NOMO-1 (cell line): ENCODE measurements around the gene ST6GAL1.

Experiments
- DNase-seq, 2 experiments: peaks; one replicate each; lab custom pipeline; 2025; ENCODE audit not compliant: unreplicated experiment in 2 of 2; lab: John Stamatoyannopoulos, UW

The ST6GAL1 gene

DNA sequence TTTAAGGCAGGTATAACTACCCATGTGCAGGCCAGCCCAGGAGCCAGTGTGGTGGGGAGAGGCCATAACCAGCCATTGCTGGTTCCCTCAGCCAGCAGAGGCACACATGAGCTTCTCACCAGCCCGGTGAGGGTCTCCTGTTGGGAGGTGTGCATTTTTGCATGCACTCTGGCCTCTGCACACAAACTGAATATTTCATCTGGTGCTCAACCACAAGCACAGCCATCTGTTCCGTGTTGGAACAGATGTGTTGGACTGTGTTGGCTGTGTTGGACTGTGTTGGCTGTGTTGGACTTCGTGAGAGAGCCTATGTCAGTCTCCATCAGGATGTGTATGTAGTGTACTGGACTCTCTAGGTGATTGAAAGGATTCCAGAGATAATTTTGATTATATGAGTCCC lies 141.8 kb downstream of the ST6GAL1 start:
- no peak for DNase-seq

- peak; percentile 72 to 85 for DNase-seq
These were observed 142.2 kb downstream of the ST6GAL1 start for GRCh38 chr3:187072511-187072910.

DNA sequence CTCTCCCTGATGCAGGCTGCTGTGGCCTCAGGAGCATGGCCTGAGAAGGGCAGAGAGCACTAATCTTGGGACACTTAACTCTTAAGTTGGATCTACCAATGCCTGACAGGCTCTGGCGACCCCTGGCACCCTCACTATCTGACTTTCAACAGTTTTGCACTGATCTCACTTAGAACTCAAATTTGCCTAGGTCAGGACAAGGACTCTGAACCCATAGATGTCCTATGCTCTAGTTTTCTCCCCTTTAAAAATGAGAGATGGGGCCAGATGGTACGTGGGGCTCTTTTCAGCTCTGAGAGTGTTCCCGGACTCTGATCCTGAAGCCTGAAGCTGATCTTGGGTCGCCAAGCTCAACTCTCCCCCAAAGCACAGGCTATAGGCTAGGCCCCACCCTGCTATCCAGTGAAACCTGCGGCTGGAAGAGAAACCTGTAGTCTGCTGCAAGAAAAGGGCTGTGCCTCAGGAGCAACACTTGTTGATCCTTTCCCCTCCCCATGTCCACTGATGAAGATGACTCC lies 143.3 kb downstream of the ST6GAL1 start:
- no peak for DNase-seq

DNA sequence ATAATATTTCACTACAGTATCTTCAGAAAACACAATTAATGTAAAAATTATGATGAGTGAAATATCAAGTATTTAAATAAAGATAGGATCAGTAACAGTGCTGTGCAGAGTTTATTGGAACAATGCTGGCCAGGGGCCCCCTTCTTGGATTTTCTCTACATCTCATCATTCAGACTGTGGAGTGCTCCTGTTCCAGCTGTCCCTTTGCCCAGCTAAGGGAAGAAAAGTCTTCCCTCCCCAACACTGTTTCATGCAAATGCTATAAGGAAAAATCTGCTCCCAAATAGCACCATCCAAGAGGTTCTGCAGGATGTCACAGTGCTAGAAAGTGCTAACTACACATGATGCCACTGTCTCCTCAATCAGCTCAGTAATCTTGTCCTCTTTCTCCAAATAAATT lies 144.5 kb downstream of the ST6GAL1 start:
- no peak for DNase-seq

DNA sequence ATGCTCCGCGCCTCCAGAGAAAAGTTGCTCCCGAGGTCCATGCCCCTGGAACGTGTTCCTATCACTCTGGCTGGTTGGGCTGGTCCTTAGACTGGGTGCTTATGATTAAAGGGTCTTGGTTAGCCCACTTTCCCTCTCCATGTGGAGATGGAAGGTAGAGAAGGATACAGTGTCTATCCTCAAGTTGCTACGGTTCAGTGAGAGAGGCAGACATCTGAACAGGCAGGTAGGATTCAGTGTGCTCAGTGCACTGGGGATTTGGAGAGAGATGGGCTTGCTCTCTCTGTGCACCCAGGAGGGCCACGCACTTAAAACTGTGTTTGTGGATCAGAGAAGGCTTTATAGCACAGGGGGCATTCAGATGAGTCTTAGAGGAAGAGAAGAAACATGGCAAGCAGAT lies 146.0 kb downstream of the ST6GAL1 start:
- DNase-seq, result no peak

DNA sequence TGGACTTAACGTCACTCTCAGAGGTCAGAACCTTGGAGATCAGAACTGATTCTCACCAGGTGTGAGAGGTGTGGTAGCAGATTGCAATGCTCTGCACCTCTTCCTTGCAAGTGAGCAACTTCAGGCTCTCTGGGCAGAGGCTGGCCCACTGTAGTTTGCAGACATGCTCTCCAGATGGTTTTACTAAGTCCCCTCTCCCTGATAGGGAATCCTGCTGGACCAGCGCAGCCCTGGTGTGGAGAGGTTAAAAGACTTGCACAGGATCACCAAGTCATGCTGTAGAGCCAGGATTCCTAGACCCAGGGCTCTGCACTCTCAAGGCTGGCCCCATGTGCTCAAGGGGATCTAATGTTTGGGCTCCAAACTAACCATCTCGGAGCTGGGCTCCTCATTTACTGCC lies 146.8 kb downstream of the ST6GAL1 start:
- DNase-seq, result no peak

DNA sequence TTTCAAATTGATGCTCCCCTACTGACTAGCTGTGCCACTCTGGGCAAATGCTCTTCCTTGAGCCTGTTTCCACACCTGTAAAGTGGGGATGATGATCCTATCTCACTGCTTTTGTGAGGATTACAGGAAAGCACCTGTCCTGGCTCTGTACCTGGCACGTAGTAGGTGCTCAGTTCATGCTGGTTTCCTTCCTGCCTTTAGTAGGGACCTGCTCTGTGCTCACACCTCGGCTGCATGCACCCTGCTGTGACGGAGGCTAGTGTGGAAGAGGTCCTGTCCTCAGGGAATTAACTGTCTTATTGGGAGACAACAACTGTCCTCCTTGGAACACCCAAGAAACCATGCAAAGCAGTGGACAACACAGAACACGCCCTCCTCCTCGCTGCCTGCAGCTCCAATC lies 147.2 kb downstream of the ST6GAL1 start:
- no peak for DNase-seq

DNA sequence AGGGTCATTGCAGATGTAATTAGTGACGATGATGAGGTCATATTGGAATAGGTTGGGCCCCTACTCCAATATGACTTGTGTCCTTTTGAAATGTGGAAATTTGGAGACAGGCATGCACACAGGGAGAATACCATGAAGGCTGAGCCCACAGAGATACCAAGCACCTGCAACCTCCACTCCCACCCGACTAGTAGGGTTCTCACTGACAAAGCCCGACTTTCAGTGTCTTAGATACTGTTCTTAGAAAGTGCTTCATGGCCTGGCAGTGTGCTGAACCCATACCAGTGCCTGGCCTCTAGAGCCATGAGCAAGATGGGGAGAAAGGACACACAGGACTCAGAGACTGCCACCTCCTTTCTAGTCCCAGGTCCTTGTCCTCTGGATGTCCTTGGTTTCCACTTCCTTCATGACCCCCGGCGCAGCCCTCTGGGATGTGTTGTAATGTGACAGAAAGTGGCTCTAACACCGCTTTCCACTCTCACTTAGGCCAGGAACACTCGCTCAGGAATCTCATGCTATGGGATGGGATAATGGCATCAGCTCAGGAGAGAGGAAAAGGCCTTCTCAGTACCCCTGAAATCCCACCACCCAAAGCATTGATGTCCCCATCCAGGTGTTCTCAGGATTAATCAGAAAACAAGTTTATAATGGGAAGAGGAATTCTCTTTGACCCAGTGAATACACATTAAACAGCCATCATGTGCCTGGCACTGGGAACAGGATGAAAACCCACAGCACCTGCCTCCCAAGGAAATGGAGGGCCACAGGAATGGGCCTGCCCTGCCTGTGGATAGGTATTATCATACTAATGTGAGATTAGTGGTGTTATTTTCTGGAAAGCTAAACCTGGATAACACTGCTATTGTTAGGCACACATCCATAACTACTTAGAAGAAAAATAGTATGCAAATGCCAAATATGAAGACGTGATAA lies 149.0 kb downstream of the ST6GAL1 start:
- DNase-seq, result no peak

DNA sequence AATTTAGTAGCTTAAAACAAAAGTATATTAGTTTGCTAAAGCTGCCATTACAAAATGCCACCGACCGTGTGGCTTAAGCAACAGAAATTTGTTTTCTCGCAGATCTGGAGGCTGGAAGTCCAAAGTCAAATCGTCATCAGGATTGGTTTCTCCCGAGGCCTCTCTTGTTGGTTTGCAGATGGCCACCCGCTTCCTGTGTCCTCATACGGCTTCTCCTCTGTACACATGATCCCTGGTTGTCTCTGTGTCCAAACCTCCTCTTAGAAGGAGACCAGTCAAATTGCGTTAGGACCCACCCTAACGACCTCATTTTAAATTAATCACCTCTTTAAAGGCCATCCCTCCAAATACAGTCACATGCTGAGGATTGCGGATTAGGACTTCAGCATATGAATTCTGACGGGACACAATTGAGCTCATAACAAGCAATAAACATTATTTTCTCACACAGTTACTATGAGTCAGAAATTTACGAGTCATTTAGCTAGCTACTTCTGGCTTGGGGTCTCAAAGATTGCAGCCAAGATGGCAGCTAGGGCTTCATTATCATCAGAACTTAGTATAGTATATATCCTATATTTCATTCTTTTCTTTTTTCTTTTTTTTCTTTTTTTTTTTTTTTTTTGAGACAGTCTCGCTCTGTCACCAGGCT lies 150.6 kb downstream of the ST6GAL1 start:
- DNase-seq, result no peak

GRCh38 chr3:187082758-187083375 lies 152.5 kb downstream of the ST6GAL1 start:
- DNase-seq, result peak; percentile 69 to 83

DNA sequence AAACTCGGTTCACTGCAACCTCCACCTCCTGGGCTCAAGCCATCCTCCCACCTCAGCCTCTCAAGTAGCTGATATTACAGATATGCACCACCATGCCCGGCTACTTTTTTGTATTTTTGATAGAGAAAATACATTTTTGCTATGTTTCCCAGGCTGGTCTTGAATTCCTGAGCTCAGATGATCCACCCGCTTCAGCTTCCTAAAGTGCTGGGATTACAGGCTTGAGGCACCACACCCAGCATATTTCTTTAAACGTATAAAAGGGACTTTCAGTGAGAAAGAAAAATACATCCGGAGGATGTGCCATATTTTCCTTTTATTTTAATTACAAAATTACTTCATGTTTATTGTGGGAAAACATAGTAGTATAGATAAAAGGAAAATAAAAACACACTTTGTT lies 153.8 kb downstream of the ST6GAL1 start:
- DNase-seq, result no peak

GRCh38 chr3:187084580-187084979 lies 154.3 kb downstream of the ST6GAL1 start:
- no peak for DNase-seq

DNA sequence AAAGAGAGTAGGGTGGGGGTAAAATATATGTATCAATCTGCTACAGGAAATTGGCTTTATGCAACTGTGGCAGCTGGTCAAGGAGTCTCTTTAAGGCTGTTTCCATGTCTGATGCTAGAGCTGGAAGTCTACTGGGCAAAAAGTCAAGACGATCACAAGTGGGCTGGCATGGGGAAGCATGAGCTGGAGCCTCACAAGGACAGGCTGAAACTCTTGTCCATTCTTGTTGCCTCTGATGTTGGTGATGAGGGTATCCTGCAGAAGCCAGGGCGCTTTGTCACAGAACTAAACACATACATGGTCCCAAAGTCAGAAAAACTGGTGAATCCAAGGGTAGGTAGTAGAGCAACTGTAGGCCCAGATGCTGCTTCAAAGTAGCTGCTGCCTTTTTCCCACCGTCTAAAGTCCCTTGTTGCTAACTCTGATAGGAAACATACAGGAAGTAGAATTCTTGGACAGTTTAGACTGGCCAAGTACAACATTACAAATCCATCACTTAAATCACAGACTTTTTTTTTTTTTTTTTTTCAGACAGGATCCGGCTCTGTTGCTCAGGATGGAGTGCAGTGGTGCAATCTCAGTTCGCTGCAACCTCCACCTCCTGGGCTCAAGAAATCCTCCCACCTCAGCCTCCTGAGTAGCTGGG lies 154.8 kb downstream of the ST6GAL1 start:
- DNase-seq, result no peak

GRCh38 chr3:187085933-187086332 lies 155.6 kb downstream of the ST6GAL1 start:
- DNase-seq, result no peak

DNA sequence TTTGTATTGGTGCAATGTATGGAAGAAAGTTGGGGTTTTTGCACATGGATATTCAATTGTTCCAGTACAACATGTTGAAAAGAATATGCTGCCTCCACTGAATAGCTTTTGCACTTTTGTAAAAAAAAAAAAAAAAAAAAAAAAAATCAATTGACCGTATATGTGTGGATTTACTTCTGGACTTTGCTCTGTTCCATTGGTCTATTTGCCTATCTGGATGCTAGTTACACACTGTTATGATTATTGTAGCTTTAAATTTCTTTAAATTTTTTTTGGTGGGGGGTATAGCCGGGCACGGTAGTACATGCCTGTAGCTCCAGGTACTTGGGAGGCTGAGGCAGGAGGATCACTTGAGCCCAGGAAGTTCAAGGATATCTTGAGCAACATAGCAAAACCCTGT lies 156.5 kb downstream of the ST6GAL1 start:
- DNase-seq, result no peak

GRCh38 chr3:187088701-187089100 lies 158.4 kb downstream of the ST6GAL1 start:
- no peak for DNase-seq

GRCh38 chr3:187093320-187093719 lies 163.0 kb downstream of the ST6GAL1 start:
- no peak for DNase-seq

DNA sequence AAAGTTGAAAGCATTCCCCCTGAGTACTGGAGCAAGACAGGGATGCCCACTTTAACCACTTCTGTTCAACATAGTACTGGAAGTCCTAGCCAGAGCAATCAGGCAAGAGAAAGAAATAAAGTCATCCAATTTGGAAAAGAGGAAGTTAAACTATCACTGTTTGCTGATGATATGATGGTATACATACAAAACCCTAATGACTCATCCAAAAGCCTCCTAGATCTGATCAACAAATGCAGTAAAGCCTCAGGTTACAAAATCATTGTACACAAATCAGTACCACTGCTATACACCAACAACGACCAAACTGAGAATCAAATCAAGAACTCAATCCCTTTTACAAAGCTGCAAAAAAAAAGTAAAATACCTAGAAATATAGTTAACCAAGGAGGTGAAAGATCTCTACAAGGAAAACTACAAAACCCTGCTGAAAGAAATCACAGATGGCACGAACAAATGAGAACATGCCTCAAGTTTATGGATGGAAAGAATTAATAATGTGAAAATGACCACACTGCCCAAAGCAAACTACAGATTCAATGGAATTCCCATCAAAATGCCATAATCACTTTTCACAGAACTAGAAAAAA lies 168.7 kb downstream of the ST6GAL1 start:
- peak in 1 of 2 experiments; percentile 13 for DNase-seq

- DNase-seq, result no peak
These were observed 171.1 kb downstream of the ST6GAL1 start for GRCh38 chr3:187101184-187102072.
